ENCODE data around the gene GRIN3B. TPM values are rescaled to one million over a fixed set of nuclear protein-coding genes. Genes with fewer than 3 reads are reported as not detected.
A peak's percentile ranks its signal among the peaks of the same experiment; 100 is the strongest.

The GRIN3B gene
- total and polyA plus RNA-seq, 2 donors from 2014 or later, result 0.15 to 0.44 TPM

DNA sequence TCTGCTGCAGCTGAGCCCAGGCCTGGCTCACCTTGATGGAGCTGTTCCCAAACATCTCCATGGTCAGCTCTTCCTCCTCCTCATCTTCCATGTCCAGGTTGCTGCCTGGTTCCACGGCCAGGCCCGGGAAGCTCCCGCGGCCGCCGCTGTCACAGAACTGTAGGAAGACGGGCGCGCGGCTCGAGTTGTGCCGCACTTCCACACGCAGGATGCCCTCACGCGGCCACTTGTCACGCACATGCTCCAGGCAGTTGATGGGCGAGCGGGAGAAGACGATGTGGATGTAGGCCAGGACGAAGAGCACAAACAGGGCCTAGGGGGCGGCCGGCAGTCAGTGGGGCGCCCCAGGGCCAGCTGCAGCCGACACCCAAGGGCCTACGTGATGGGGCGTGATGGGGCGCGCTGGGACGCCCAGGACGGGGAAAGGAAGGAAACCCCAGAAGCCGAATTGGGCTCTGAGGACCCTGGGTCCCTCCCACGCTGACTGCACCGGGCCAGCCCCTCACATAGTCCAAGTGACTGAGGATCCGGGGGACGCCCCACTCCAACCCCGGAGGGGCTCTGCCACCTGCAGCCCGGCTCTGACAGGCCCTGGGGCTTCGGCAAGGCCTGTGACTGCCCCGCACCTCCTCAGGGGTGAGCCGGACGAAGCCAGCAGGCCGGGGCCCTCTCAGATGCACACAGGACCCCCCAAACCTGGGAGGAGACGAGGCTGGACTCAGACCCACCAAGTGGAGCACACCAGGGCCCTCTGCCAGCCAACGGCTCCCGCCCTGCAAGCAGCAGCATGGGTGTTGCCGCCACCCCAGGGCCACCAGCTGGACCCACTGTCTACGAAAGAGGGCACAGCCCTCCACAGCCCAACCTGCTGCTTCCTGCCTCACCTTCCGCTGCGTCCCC lies 14.2 kb downstream of the GRIN3B start:
- Histone ChIP-seq H3K9me3 (ENCODE audit: control insufficient read depth in 2 of 3, insufficient read depth in 1 of 3, low read length in 3 of 3) (no peaks in the 10 kb centered on the region), H3K4me3 (ENCODE audit: low read length in 3 of 3) (no peak overlapping the region), H3K4me1 (ENCODE audit: control insufficient read depth in 2 of 3, insufficient read depth in 2 of 3, low read depth in 1 of 3, low read length in 3 of 3) (peaks cover 0 to 36% (median 5%) of the 10 kb centered on the region in 3 donors), H3K9ac (ENCODE audit: low read length in 3 of 3) (no peak overlapping the region), H3K27me3 (ENCODE audit: control insufficient read depth, insufficient read depth, low read length) (no peaks in the 10 kb centered on the region), H3K36me3 (ENCODE audit: control insufficient read depth in 2 of 3, insufficient read depth in 3 of 3, low read length in 3 of 3) (peaks cover 0 to 10% (median 0%) of the 10 kb centered on the region in 3 donors), H3K27ac (ENCODE audit: low read depth in 2 of 2, low read length in 2 of 2) (no peak overlapping the region)
- peak in 1 of 5 donors; percentile 68 for DNase-seq
- TF ChIP-seq, protein P1, sequence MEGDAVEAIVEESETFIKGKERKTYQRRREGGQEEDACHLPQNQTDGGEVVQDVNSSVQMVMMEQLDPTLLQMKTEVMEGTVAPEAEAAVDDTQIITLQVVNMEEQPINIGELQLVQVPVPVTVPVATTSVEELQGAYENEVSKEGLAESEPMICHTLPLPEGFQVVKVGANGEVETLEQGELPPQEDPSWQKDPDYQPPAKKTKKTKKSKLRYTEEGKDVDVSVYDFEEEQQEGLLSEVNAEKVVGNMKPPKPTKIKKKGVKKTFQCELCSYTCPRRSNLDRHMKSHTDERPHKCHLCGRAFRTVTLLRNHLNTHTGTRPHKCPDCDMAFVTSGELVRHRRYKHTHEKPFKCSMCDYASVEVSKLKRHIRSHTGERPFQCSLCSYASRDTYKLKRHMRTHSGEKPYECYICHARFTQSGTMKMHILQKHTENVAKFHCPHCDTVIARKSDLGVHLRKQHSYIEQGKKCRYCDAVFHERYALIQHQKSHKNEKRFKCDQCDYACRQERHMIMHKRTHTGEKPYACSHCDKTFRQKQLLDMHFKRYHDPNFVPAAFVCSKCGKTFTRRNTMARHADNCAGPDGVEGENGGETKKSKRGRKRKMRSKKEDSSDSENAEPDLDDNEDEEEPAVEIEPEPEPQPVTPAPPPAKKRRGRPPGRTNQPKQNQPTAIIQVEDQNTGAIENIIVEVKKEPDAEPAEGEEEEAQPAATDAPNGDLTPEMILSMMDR (IDR thresholded peaks at IDR 0.05; ENCODE audit: borderline replicate concordance, extremely low read depth, insufficient read depth), result no peak
- intact Hi-C loops (cut with DNase I), result no loop called here
- FAIRE-seq, result no peak

- no peak overlapping the region for H3K27ac ChIP-seq (ENCODE audit: low read depth in 2 of 2, low read length in 2 of 2)
- TF ChIP-seq, protein P1 (IDR thresholded peaks at IDR 0.05; ENCODE audit: borderline replicate concordance, extremely low read depth, insufficient read depth), result no peak
- no peak for FAIRE-seq
- peak in 1 of 5 donors; percentile 74 for DNase-seq
- H3K9ac ChIP-seq (ENCODE audit: low read length in 3 of 3), result no peak overlapping the region
- intact Hi-C loops (cut with DNase I), result no loop called here
- H3K36me3 ChIP-seq (ENCODE audit: control insufficient read depth in 2 of 3, insufficient read depth in 3 of 3, low read length in 3 of 3), result peaks cover 0 to 10% (median 0%) of the 10 kb centered on the region in 3 donors
- peaks cover 0 to 44% (median 8%) of the 10 kb centered on the region in 3 donors for H3K4me1 ChIP-seq (ENCODE audit: control insufficient read depth in 2 of 3, insufficient read depth in 2 of 3, low read depth in 1 of 3, low read length in 3 of 3)
- H3K4me3 ChIP-seq (ENCODE audit: low read length in 3 of 3), result no peak overlapping the region
- H3K27me3 ChIP-seq (ENCODE audit: control insufficient read depth, insufficient read depth, low read length), result no peaks in the 10 kb centered on the region
- no peaks in the 10 kb centered on the region for H3K9me3 ChIP-seq (ENCODE audit: control insufficient read depth in 2 of 3, insufficient read depth in 1 of 3, low read length in 3 of 3)
Observed at GRCh38 chr19:1015061-1015781, 15.0 kb downstream of the GRIN3B start.

DNA sequence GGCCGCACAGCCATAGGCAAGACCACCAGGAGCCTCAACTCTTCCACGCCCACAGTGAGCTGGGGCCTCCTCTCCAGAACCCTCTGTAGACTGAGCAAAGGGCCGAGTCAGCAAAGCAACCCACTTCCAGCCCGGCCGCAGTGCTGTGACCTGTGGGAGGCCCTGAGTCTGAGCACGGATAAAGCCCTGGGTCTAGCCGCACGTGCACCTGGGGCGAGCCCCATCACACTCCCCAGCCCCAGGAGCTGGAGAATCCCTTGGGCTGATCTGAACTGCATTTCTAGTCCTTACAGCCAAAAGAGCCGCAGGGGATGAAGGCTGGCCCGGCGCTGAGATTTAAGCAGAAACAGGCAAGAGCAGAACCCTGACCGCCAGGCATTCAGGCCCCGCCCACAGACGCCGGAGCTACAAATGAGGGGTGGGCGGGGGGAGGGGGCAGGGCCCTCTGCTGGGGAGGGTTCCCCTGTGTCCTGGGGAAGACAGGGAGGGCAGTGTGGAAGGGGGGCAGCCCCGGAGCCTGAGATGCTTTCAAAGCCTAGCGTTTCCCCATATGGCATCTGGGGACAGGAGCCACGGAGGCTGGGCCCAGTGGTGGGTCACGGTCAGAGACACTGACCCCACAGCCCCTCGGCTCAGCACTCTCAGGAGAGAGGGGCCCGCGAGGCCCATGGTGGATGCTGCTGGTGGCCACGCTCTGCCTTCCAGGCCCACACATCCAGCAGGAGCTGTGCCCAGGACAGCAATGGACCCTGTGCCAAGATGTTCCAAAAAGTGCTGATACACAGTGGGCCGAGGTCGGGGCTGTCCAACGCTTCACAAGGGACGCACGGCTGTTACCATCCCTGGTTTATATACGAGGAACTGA lies 15.8 kb downstream of the GRIN3B start:
- intact Hi-C loops (cut with DNase I), result no loop called here
- no peak overlapping the region for H3K4me3 ChIP-seq (ENCODE audit: low read length in 3 of 3)
- DNase-seq (peak in 1 of 5 donors; percentile 73), FAIRE-seq (no peak)
- no peaks in the 10 kb centered on the region for H3K9me3 ChIP-seq (ENCODE audit: control insufficient read depth in 2 of 3, insufficient read depth in 1 of 3, low read length in 3 of 3)
- H3K4me1 ChIP-seq (ENCODE audit: control insufficient read depth in 2 of 3, insufficient read depth in 2 of 3, low read depth in 1 of 3, low read length in 3 of 3), result peaks cover 0 to 46% (median 8%) of the 10 kb centered on the region in 3 donors
- H3K36me3 ChIP-seq (ENCODE audit: control insufficient read depth in 2 of 3, insufficient read depth in 3 of 3, low read length in 3 of 3), result peaks cover 0 to 10% (median 0%) of the 10 kb centered on the region in 3 donors
- H3K9ac ChIP-seq (ENCODE audit: low read length in 3 of 3), result no peak overlapping the region
- TF ChIP-seq, protein P1 (IDR thresholded peaks at IDR 0.05; ENCODE audit: borderline replicate concordance, extremely low read depth, insufficient read depth), result no peak
- no peak overlapping the region for H3K27ac ChIP-seq (ENCODE audit: low read depth in 2 of 2, low read length in 2 of 2)
- H3K27me3 ChIP-seq (ENCODE audit: control insufficient read depth, insufficient read depth, low read length), result no peaks in the 10 kb centered on the region
